Brain microvascular endothelial cell (primary cell): ENCODE results near the gene UROS.

Experiments
- DNase-seq: peaks from one replicate; pipeline ENCODE4 v3.0.0-alpha.2; 2020
- H3K27ac ChIP-seq: fragments of 250-450 bp; sonication (Bioruptor Pico); 2 replicates; pipeline ENCODE4 v1.5.1; 2020; ENCODE audit warnings: mild to moderate bottlenecking, moderate library complexity
- H3K27me3 ChIP-seq: fragments of 250-450 bp; sonication (Bioruptor Pico); replicated peaks from 2 replicates; pipeline ENCODE4 v1.5.1; 2020; ENCODE audit warnings: mild to moderate bottlenecking
- H3K36me3 ChIP-seq: fragments of 250-450 bp; sonication (Bioruptor Pico); replicated peaks from 2 replicates; pipeline ENCODE4 v1.5.1; 2020; ENCODE audit warnings: mild to moderate bottlenecking
- H3K4me3 ChIP-seq: 2 replicates; pipeline ENCODE4 v1.5.1; 2011; ENCODE audit warnings: low read depth, mild to moderate bottlenecking, control low read depth, low read length, moderate library complexity
- in situ Hi-C: cut with HindIII; loops from 2 replicates; pipeline ENCODE4 v1.10.0; 2017; ENCODE audit warnings: low sequenced_read_pairs, low pct_ligation_motif_present
- TF ChIP-seq, protein P1 (sequence below): IDR thresholded peaks from 2 replicates; pipeline ENCODE4 v1.5.1; 2011; ENCODE audit warnings: low read depth, mild to moderate bottlenecking, moderate library complexity, low read length, control low read depth, inconsistent platforms; ENCODE audit errors: missing control alignments

The UROS gene

GRCh38 chr10:125840955-125841354 is 17.9 kb upstream of the UROS start:
- Histone ChIP-seq H3K36me3 (peaks cover 48% of the 10 kb centered on the region), H3K4me3 (no peak overlapping the region), H3K27ac (no peak overlapping the region), H3K27me3 (no peaks in the 10 kb centered on the region)
- in situ Hi-C loops: no loop called here
- no peak for DNase-seq
- TF ChIP-seq, protein P1, sequence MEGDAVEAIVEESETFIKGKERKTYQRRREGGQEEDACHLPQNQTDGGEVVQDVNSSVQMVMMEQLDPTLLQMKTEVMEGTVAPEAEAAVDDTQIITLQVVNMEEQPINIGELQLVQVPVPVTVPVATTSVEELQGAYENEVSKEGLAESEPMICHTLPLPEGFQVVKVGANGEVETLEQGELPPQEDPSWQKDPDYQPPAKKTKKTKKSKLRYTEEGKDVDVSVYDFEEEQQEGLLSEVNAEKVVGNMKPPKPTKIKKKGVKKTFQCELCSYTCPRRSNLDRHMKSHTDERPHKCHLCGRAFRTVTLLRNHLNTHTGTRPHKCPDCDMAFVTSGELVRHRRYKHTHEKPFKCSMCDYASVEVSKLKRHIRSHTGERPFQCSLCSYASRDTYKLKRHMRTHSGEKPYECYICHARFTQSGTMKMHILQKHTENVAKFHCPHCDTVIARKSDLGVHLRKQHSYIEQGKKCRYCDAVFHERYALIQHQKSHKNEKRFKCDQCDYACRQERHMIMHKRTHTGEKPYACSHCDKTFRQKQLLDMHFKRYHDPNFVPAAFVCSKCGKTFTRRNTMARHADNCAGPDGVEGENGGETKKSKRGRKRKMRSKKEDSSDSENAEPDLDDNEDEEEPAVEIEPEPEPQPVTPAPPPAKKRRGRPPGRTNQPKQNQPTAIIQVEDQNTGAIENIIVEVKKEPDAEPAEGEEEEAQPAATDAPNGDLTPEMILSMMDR: no peak

- Histone ChIP-seq H3K27me3 (no peaks in the 10 kb centered on the region), H3K36me3 (peaks cover 49% of the 10 kb centered on the region), H3K27ac (no peak overlapping the region), H3K4me3 (no peak overlapping the region)
- no peak for DNase-seq
- TF ChIP-seq, protein P1: no peak
- in situ Hi-C loops: no loop called here
Observed at GRCh38 chr10:125840406-125840805, 17.3 kb upstream of the UROS start.

DNA sequence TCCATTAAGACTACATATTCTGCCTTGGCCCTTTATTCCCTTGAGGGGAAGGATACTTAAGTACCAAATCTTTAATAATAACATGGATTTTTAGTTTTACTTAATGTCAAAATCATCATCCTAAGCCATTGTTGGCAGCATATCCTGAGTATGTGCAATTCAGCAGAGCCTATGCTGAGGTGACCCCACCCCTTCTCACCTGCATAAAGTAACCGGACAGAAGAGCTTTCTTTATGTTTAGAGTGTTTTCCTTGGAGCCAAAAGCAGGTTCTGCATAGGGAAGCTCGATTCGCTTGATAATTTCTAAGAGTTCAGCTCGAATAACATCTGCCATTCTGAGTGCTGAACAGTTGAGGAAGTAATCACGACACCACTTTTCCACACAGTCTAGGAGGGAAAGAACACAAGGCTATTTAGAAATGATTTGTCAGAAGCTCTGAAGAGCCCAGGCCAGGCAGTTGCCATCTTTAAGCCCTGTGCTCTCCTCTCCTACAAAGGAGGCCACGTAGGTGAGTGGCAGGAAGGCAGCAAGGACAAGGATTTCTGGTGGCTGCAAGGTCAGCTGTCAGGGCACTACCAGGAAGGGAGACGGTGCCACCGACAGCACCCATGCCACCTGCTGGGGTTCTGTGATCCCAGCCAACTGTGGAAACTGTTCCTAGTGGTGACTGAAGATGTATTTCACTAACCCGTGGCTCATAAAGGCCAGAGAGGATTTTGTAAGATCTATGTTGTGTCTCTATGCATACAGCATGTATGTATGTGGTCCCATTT is 15.9 kb upstream of the UROS start:
- H3K27ac ChIP-seq: no peak overlapping the region
- H3K36me3 ChIP-seq: peaks cover 56% of the 10 kb centered on the region
- DNase-seq: no peak
- in situ Hi-C loops: no loop called here
- H3K4me3 ChIP-seq: no peak overlapping the region
- no peaks in the 10 kb centered on the region for H3K27me3 ChIP-seq
- TF ChIP-seq, protein P1: no peak

DNA sequence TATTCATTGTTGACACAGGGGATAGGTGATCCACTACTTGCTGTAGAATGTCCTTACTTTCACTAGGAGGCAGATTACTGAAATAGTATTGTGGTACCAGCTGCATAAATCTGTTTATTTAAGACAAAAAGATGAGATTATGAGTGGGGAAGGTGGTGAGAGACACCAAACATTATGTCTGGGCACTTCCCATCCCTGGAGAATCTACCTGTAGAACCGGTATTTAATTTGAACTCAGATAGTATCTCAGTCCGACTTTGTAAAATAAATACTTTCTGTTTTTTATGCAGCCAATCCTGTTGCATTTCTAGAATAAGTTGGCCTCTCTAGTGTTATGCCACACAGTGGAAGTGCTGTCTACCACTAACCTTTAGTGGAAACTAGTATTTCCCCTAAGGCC is 13.7 kb upstream of the UROS start:
- Histone ChIP-seq H3K27me3 (no peaks in the 10 kb centered on the region), H3K4me3 (no peak overlapping the region), H3K27ac (no peak overlapping the region), H3K36me3 (peaks cover 56% of the 10 kb centered on the region)
- no peak for DNase-seq
- TF ChIP-seq, protein P1: no peak
- in situ Hi-C loops: no loop called here

DNA sequence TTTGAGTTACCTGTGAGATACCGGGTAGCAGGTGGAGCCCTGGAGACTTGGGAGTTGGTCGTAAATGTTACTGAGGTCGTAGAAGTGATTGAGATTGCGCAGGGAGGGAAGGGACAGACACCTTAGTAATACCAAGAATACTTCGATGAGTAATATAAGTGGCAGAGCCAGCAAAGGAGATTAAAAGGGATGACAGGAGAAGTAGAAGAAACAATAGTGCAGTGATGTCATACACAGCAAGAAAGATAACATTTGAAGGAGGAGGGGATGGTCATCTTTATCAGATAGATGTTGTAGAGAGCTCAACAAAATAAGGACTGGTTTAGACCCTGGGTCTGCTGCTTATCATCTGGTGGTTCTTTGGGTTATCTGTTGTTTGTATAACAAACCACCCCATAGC is 5.3 kb upstream of the UROS start:
- Histone ChIP-seq H3K4me3 (no peak overlapping the region), H3K36me3 (peaks cover 44% of the 10 kb centered on the region), H3K27me3 (no peaks in the 10 kb centered on the region), H3K27ac (no peak overlapping the region)
- no peak for DNase-seq
- TF ChIP-seq, protein P1: no peak
- in situ Hi-C loops: no loop called here

DNA sequence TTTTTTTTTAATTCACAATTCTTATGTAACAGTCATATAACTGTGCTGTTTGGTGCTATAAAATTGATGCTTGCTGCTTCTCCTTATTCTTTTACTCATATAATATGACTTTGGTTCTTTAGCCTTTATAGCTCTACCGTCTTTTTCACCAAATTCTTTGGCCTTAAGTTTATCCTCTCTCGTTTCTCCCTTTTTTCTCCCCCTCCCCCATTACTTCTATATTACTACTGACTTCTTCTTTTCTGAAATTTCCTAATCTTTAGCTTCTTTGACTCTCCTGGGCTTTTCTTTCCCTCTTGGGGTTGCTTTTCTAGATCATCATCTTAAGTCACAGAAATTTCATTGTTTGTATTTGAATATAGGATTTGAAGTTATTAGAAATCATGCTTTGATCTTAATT is 4.1 kb upstream of the UROS start:
- DNase-seq: no peak
- H3K36me3 ChIP-seq: peaks cover 44% of the 10 kb centered on the region
- TF ChIP-seq, protein P1: no peak
- H3K27ac ChIP-seq: no peak overlapping the region
- H3K27me3 ChIP-seq: no peaks in the 10 kb centered on the region
- in situ Hi-C loops: no loop called here
- H3K4me3 ChIP-seq: no peak overlapping the region
